Liver (tissue), 9 donors: ENCODE data around the gene PSMD11. TPM values are rescaled to one million over a fixed set of nuclear protein-coding genes. Genes with fewer than 3 reads are reported as not detected.
A peak's percentile ranks its signal among the peaks of the same experiment; 100 is the strongest.

ENCODE experiments used
- DNase-seq: peaks from one replicate; pipeline ENCODE4 v3.0.0-alpha.2; 2017; ENCODE audit warnings: low spot score
- H3K27ac ChIP-seq, 2 donors: one replicate each; pipeline ENCODE4 v1.7.0; 2013; ENCODE audit warnings: inconsistent platforms in 2 of 2, low read length in 2 of 2, control low read depth in 1 of 2, low read depth in 1 of 2, mild to moderate bottlenecking in 1 of 2
- H3K27me3 ChIP-seq, 4 donors: one replicate each; pipeline versions ENCODE4 v1.6.1 to v1.7.0; 2013; ENCODE audit warnings: low read length in 3 of 4, inconsistent platforms in 1 of 4, mild to moderate bottlenecking in 1 of 4, moderate library complexity in 1 of 4; ENCODE audit not compliant: control insufficient read depth in 4 of 4, insufficient read depth in 4 of 4
- H3K36me3 ChIP-seq, 4 donors: one replicate each; pipeline versions ENCODE4 v1.6.1 to v1.7.0; 2013; ENCODE audit warnings: low read length in 3 of 4, mild to moderate bottlenecking in 3 of 4, low read depth in 1 of 4, moderate library complexity in 1 of 4; ENCODE audit not compliant: control insufficient read depth in 4 of 4, insufficient read depth in 3 of 4
- H3K4me1 ChIP-seq, 4 donors: one replicate each; pipeline versions ENCODE4 v1.6.1 to v1.7.0; 2013; ENCODE audit warnings: low read length in 3 of 4, mild to moderate bottlenecking in 3 of 4, moderate library complexity in 1 of 4; ENCODE audit not compliant: control insufficient read depth in 4 of 4, insufficient read depth in 4 of 4
- H3K4me3 ChIP-seq, 3 donors: one replicate each; pipeline versions ENCODE4 v1.6.1 to v1.7.0; 2013; ENCODE audit warnings: low read length in 3 of 3, control low read depth in 1 of 3, low read depth in 1 of 3, mild to moderate bottlenecking in 1 of 3
- H3K9ac ChIP-seq, 2 donors: one replicate each; pipeline ENCODE4 v1.7.0; 2013; ENCODE audit warnings: low read length in 2 of 2, mild to moderate bottlenecking in 2 of 2, moderate library complexity in 2 of 2, control low read depth in 1 of 2, low read depth in 1 of 2
- H3K9me3 ChIP-seq, 4 donors: one replicate each; pipeline versions ENCODE4 v1.6.1 to v1.7.0; 2013; ENCODE audit warnings: low read length in 3 of 4; ENCODE audit not compliant: control insufficient read depth in 4 of 4
- EGR1 ChIP-seq, 2 donors: IDR thresholded peaks; 2 replicates each; pipeline ENCODE4 v1.6.1; 2016 to 2018; ENCODE audit warnings: antibody characterized with exemption in 2 of 2, low read depth in 2 of 2
- FOXA2 ChIP-seq: IDR thresholded peaks from 2 replicates; pipeline ENCODE4 v1.6.1; 2016; ENCODE audit warnings: antibody characterized with exemption
- GABPA ChIP-seq, 2 donors: IDR thresholded peaks in 1 of 2; conservative IDR thresholded peaks in 1 of 2; 2 replicates each; pipeline ENCODE4 v1.6.1; 2016; ENCODE audit warnings: antibody characterized with exemption in 2 of 2, mild to moderate bottlenecking in 1 of 2, moderate library complexity in 1 of 2
- HNF4A ChIP-seq, 2 donors: conservative IDR thresholded peaks; 2 replicates each; pipeline ENCODE4 v1.6.1; 2016; ENCODE audit warnings: antibody characterized with exemption in 2 of 2, mild to moderate bottlenecking in 2 of 2
- HNF4G ChIP-seq: IDR thresholded peaks from 2 replicates; pipeline ENCODE4 v1.6.1; 2016; ENCODE audit warnings: antibody characterized with exemption
- JUND ChIP-seq, 2 donors: IDR thresholded peaks; 2 replicates each; pipeline ENCODE4 v1.6.1; 2016; ENCODE audit warnings: antibody characterized with exemption in 2 of 2
- MAX ChIP-seq: IDR thresholded peaks from 2 replicates; pipeline ENCODE4 v1.6.1; 2016; ENCODE audit warnings: antibody characterized with exemption
- NR2F2 ChIP-seq: IDR thresholded peaks from 2 replicates; pipeline ENCODE4 v1.6.1; 2016; ENCODE audit warnings: antibody characterized with exemption
- RAD21 ChIP-seq, 2 donors: IDR thresholded peaks; 2 replicates each; pipeline ENCODE4 v1.6.1; 2016; ENCODE audit warnings: antibody characterized with exemption in 2 of 2, mild to moderate bottlenecking in 2 of 2
- RXRA ChIP-seq, 2 donors: IDR thresholded peaks; 2 replicates each; pipeline ENCODE4 v1.6.1; 2017 to 2018; ENCODE audit warnings: antibody characterized with exemption in 2 of 2, mild to moderate bottlenecking in 1 of 2
- TAF1 ChIP-seq: conservative IDR thresholded peaks from 2 replicates; pipeline ENCODE4 v1.6.1; 2016; ENCODE audit warnings: antibody characterized with exemption, mild to moderate bottlenecking
- YY1 ChIP-seq: IDR thresholded peaks from 2 replicates; pipeline ENCODE4 v1.6.1; 2016; ENCODE audit warnings: antibody characterized with exemption, mild to moderate bottlenecking
- ZBTB33 ChIP-seq: IDR thresholded peaks from 2 replicates; pipeline ENCODE4 v1.6.1; 2016; ENCODE audit warnings: antibody characterized with exemption
- WGBS: extraction: QIAGEN DNeasy Blood & Tissue Kit; methylation state at CpG from one replicate; pipeline ENCODE4 v1.1.7; 2013; 5-methylcytosine and 5-hydroxymethylcytosine counted together
- polyA plus RNA-seq, 2 donors: library from polyadenylated mRNA; stranded (reverse) in 1 of 2; unstranded in 1 of 2; fragments of 200-250 nt in 1 of 2; fragments of >200 nt in 1 of 2; fragmentation: Nextera tagmentation in 1 of 2; extraction: Ambion mirVana in 1 of 2; gene quantifications; one replicate each; pipeline versions ENCODE4 v1.2.1 to v1.2.3, GENCODE V29; 2013 to 2015
- total RNA-seq, 2 donors: library from RNA; depleted of rRNA; stranded (reverse); fragments of >200 nt; gene quantifications; one replicate each; pipeline ENCODE4 v1.2.3, GENCODE V29; 2014
- TF ChIP-seq, protein P1 (sequence below): IDR thresholded peaks from 2 replicates; pipeline ENCODE4 v1.6.1; 2016; ENCODE audit warnings: antibody characterized with exemption, mild to moderate bottlenecking
- TF ChIP-seq, protein P2 (sequence below): fragments of 150-350 bp; IDR thresholded peaks from 2 replicates; pipeline ENCODE4 v1.5.1; 2017; ENCODE audit warnings: improper control_type of control experiment, low read depth, low read length; ENCODE audit not compliant: missing input control
- donor health status: healthy.
- donor health status: healthy.
- donor health status: healthy.
- donor health status: healthy.
- donor health status: healthy.

The PSMD11 gene
- total and polyA plus RNA-seq, 4 donors, result 42.1 to 97.4 (median 68.2) TPM

DNA sequence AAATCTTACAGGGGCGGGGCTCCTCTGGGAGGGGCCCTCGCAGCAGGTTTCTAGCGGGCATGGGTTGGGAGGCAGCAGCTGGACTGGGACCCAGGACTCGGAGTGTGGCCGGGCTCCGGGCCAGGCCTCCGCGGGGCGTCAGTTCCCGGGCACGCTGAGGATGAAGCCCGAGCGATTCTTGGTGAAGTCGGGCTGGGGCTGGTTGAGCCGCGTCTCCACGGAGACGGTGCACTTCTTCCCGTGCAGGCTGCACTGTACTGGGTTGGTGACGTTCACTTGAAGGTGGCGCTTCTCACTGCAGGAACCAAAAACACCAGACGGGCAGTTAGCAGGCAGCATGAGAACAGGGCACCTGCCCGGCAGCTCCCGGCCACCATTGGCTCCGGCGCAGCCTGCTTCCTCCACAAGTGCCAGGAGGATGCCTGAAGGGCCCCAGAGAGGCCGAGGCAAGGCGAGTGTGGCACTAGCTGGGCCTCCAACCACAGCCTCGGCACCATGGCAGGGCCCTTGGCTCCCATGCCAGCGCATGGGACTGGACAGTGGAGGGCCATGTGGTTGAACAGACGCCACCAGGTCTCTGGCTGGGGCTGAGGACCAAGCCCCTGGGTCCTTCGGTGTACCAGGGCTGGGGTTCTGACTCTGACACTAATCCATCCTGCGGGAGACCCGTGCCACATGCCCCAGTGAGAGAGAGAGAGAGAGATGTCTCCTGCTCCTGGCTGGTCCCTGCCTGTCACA, 50.5 kb downstream of the PSMD11 start:
- Histone ChIP-seq H3K9me3 (no peaks in the 10 kb centered on the region), H3K27ac (no peak overlapping the region), H3K9ac (no peak overlapping the region), H3K4me3 (no peak overlapping the region), H3K4me1 (peaks cover 0 to 6% (median 1%) of the 10 kb centered on the region in 4 donors), H3K36me3 (no peaks in the 10 kb centered on the region), H3K27me3 (no peaks in the 10 kb centered on the region)
- no peak for DNase-seq
- 91% methylated on average over 34 of the region's 34 CpGs for WGBS
- no peak for TF ChIP-seq TAF1

GRCh38 chr17:32495359-32496231, 51.3 kb downstream of the PSMD11 start:
- 79% methylated on average over 45 of the region's 45 CpGs for WGBS
- no peak for TF ChIP-seq RXRA (IDR thresholded peaks at IDR 0.05)
- TF ChIP-seq MAX, result no peak
- TF ChIP-seq TAF1, result no peak
- TF ChIP-seq, protein P1, sequence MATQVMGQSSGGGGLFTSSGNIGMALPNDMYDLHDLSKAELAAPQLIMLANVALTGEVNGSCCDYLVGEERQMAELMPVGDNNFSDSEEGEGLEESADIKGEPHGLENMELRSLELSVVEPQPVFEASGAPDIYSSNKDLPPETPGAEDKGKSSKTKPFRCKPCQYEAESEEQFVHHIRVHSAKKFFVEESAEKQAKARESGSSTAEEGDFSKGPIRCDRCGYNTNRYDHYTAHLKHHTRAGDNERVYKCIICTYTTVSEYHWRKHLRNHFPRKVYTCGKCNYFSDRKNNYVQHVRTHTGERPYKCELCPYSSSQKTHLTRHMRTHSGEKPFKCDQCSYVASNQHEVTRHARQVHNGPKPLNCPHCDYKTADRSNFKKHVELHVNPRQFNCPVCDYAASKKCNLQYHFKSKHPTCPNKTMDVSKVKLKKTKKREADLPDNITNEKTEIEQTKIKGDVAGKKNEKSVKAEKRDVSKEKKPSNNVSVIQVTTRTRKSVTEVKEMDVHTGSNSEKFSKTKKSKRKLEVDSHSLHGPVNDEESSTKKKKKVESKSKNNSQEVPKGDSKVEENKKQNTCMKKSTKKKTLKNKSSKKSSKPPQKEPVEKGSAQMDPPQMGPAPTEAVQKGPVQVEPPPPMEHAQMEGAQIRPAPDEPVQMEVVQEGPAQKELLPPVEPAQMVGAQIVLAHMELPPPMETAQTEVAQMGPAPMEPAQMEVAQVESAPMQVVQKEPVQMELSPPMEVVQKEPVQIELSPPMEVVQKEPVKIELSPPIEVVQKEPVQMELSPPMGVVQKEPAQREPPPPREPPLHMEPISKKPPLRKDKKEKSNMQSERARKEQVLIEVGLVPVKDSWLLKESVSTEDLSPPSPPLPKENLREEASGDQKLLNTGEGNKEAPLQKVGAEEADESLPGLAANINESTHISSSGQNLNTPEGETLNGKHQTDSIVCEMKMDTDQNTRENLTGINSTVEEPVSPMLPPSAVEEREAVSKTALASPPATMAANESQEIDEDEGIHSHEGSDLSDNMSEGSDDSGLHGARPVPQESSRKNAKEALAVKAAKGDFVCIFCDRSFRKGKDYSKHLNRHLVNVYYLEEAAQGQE, result peak; percentile 19
- no peak for TF ChIP-seq JUND (IDR thresholded peaks at IDR 0.05)
- no peak for TF ChIP-seq FOXA2
- TF ChIP-seq EGR1 (IDR thresholded peaks at IDR 0.05; ENCODE audit: low read depth in 2 of 2), result no peak
- no peak for TF ChIP-seq RAD21 (IDR thresholded peaks at IDR 0.05)
- TF ChIP-seq HNF4A (conservative IDR thresholded peaks at IDR 0.05), result no peak
- no peaks in the 10 kb centered on the region for H3K36me3 ChIP-seq
- peaks cover 0 to 6% (median 1%) of the 10 kb centered on the region in 4 donors for H3K4me1 ChIP-seq
- H3K27me3 ChIP-seq, result no peaks in the 10 kb centered on the region
- H3K4me3 ChIP-seq, result no peak overlapping the region
- H3K9me3 ChIP-seq, result no peaks in the 10 kb centered on the region
- DNase-seq, result no peak
- H3K27ac ChIP-seq, result no peak overlapping the region
- no peak overlapping the region for H3K9ac ChIP-seq

DNA sequence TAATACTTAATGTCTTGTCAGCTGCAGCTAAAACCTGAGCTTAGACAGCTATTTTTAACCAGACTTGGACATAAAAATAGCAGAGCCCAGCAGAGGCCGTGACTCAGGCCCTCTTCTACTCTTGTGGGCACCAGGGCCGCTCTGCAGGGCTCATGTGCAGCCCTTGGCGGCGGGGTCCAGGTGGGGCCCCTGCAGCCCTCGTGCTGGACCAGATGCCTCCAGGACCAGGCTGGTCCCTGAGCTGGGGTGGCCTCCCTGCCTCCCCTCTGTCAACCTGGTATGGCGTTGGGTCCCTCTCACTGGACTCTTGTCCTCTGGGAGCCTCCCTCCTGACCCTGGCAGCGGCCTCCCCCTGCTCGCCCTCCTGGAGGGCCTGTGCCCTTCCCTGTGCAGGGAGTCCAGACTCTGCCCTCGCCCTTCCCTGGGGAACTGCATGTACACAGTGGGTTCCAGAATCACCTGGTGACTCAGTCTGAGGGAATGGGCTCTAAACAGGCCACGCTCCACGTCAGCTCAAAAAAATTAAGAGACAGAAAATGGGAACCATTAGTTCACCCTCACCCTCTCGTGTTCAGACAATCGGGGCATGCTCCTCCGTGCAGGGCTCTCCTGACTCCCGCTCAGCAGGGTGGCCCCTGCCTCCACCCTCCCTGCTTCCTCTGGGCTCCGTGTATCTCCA, 52.2 kb downstream of the PSMD11 start:
- DNase-seq, result no peak
- no peaks in the 10 kb centered on the region for H3K36me3 ChIP-seq
- H3K9me3 ChIP-seq, result no peaks in the 10 kb centered on the region
- no peaks in the 10 kb centered on the region for H3K27me3 ChIP-seq
- WGBS, result 93% methylated on average over 16 of the region's 16 CpGs
- H3K9ac ChIP-seq, result no peak overlapping the region
- peaks cover 0 to 6% (median 1%) of the 10 kb centered on the region in 4 donors for H3K4me1 ChIP-seq
- no peak overlapping the region for H3K27ac ChIP-seq
- H3K4me3 ChIP-seq, result no peak overlapping the region
- TF ChIP-seq HNF4G (no peak), GABPA (IDR thresholded peaks at IDR 0.05 in 1 of 2, conservative IDR thresholded peaks at IDR 0.05 in 1 of 2) (no peak), EGR1 (IDR thresholded peaks at IDR 0.05; ENCODE audit: low read depth in 2 of 2) (no peak), RXRA (IDR thresholded peaks at IDR 0.05) (no peak), TAF1 (no peak), YY1 (no peak), ZBTB33 (no peak), NR2F2 (no peak), JUND (IDR thresholded peaks at IDR 0.05) (no peak), FOXA2 (no peak), MAX (no peak), RAD21 (IDR thresholded peaks at IDR 0.05) (no peak)
- TF ChIP-seq, protein P2, sequence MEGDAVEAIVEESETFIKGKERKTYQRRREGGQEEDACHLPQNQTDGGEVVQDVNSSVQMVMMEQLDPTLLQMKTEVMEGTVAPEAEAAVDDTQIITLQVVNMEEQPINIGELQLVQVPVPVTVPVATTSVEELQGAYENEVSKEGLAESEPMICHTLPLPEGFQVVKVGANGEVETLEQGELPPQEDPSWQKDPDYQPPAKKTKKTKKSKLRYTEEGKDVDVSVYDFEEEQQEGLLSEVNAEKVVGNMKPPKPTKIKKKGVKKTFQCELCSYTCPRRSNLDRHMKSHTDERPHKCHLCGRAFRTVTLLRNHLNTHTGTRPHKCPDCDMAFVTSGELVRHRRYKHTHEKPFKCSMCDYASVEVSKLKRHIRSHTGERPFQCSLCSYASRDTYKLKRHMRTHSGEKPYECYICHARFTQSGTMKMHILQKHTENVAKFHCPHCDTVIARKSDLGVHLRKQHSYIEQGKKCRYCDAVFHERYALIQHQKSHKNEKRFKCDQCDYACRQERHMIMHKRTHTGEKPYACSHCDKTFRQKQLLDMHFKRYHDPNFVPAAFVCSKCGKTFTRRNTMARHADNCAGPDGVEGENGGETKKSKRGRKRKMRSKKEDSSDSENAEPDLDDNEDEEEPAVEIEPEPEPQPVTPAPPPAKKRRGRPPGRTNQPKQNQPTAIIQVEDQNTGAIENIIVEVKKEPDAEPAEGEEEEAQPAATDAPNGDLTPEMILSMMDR, result no peak
